Effector memory CD4-positive, alpha-beta T cell (primary cell): ENCODE data around the gene IGSF3.
"Not testable (repeated sequence)": the region's sequence is repeated elsewhere in the genome, so short reads cannot be mapped to it uniquely, and the experiment has no call there.

Source experiments
- DNase-seq, 3 donors: peaks; one replicate each; pipeline ENCODE4 v3.0.0-alpha.2; 2020
- H3K27ac ChIP-seq: 2 replicates; pipeline ENCODE4 v1.7.0; 2013; ENCODE audit warnings: mild to moderate bottlenecking, low read length, moderate library complexity; ENCODE audit not compliant: insufficient read depth, poor library complexity, severe bottlenecking
- H3K27me3 ChIP-seq: replicated peaks from 2 replicates; pipeline ENCODE4 v1.7.0; 2013; ENCODE audit warnings: mild to moderate bottlenecking, low read length; ENCODE audit not compliant: insufficient read depth, control insufficient read depth, poor library complexity, severe bottlenecking
- H3K36me3 ChIP-seq: 2 replicates; pipeline ENCODE4 v1.7.0; 2013; ENCODE audit warnings: mild to moderate bottlenecking, low read length, moderate library complexity; ENCODE audit not compliant: control insufficient read depth, insufficient read depth
- H3K4me1 ChIP-seq: 2 replicates; pipeline ENCODE4 v1.7.0; 2013; ENCODE audit warnings: low read length, mild to moderate bottlenecking; ENCODE audit not compliant: control insufficient read depth, insufficient read depth, poor library complexity, severe bottlenecking
- H3K4me3 ChIP-seq: 2 replicates; pipeline ENCODE4 v1.7.0; 2013; ENCODE audit warnings: low read length, low read depth, mild to moderate bottlenecking; ENCODE audit not compliant: insufficient read depth, poor library complexity, severe bottlenecking
- H3K9me3 ChIP-seq: 2 replicates; pipeline ENCODE4 v1.7.0; 2013; ENCODE audit warnings: mild to moderate bottlenecking, low read length, moderate library complexity; ENCODE audit not compliant: control insufficient read depth

Gene IGSF3

GRCh38 chr1:116595065-116595840 lies 72.3 kb downstream of the IGSF3 start:
- H3K9me3 ChIP-seq, H3K27ac ChIP-seq, H3K4me3 ChIP-seq, H3K4me1 ChIP-seq, H3K27me3 ChIP-seq, H3K36me3 ChIP-seq, DNase-seq: not testable (repeated sequence)

- not testable (repeated sequence) for H3K4me1 ChIP-seq, H3K27ac ChIP-seq, H3K36me3 ChIP-seq, H3K9me3 ChIP-seq, H3K27me3 ChIP-seq, H3K4me3 ChIP-seq, DNase-seq
Observed at GRCh38 chr1:116593977-116594376, 73.6 kb downstream of the IGSF3 start.

GRCh38 chr1:116593401-116593800 lies 74.1 kb downstream of the IGSF3 start:
- H3K27me3 ChIP-seq, H3K9me3 ChIP-seq, H3K27ac ChIP-seq, H3K4me3 ChIP-seq, DNase-seq, H3K36me3 ChIP-seq, H3K4me1 ChIP-seq: not testable (repeated sequence)

GRCh38 chr1:116591951-116592605 lies 75.5 kb downstream of the IGSF3 start:
- H3K36me3 ChIP-seq, DNase-seq, H3K27me3 ChIP-seq, H3K27ac ChIP-seq, H3K4me1 ChIP-seq, H3K4me3 ChIP-seq, H3K9me3 ChIP-seq: not testable (repeated sequence)

DNA sequence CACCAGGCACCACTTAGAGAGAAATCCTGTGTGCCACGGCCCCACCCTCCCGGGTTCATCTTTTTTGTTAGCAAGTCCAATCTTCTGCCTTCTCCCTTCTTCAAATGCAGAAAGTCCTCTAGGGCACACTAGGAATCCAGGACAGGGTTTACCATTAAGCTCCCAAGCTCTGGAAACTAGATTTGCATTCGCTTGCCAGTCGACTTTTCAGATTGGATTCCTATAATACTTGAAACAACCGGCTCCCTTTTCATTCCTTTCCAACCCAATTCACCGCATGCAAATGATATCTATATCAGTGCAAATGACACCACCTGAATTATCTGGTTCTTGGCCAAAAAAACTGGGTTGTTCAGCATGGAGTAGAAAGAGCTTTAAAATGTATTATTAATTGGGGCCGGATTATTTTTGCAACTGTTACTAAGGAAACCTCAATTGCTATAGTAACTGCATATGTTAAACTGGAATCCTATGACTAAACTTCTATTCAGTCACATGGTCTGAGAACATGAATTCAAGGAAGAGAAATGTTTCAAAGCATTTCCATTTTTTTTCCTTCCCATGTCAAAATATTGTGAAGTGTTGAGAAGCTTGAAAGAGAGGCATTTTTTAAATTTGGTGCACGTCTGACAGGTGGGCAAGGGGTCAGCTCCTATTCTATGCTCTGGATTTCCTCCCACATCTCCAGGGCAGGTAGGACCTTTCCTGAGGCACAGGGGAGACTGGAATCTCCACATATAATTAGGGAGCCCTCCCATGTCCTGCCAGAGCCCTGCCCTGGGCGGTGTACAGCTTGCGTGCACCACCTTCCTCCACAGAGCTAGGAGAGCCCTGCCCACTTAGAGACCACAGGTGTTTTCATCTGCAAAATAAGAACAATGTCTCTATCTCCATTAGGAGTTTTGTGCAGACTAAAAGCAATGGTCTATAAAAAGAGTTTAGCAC lies 76.3 kb downstream of the IGSF3 start:
- not testable (repeated sequence) for H3K36me3 ChIP-seq, H3K27ac ChIP-seq, H3K27me3 ChIP-seq, H3K4me3 ChIP-seq, DNase-seq, H3K9me3 ChIP-seq, H3K4me1 ChIP-seq

DNA sequence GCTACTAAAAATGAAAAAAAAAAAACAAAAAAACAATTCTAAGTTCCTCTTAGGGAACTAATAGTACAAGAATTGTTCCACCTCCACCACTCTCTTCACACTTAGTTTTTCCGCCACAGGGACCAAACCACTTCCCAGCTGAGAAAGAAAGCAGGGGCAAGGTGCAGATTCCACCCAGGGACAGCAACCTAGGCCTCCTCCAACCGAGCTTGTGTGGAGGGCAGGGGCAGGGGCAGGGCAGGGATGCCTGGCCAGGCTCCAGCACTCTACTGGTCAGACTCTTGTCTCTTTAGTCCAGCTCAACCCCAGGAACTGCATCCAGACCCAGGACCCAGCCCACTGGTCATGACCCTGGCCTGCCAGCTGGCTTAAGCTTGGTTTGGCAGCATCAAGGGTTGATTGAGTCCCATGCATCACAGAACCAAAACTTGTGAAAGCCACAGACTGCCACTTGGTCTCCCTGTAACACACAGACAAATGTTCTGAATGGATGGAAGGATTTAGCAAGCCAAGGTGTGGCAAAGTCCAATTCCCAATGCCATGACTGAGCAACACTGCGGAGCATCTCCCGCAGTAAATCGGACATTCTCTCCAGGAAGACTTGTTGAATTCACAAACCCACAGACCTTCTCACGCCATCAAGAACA lies 77.1 kb downstream of the IGSF3 start:
- H3K36me3 ChIP-seq, H3K9me3 ChIP-seq, H3K27me3 ChIP-seq, H3K4me3 ChIP-seq, H3K27ac ChIP-seq, DNase-seq, H3K4me1 ChIP-seq: not testable (repeated sequence)

GRCh38 chr1:116589101-116589735 lies 78.3 kb downstream of the IGSF3 start:
- H3K4me3 ChIP-seq, H3K9me3 ChIP-seq, H3K36me3 ChIP-seq, DNase-seq, H3K27me3 ChIP-seq, H3K4me1 ChIP-seq, H3K27ac ChIP-seq: not testable (repeated sequence)

- H3K4me3 ChIP-seq = no peak overlapping the region
- no peaks in the 10 kb centered on the region for H3K36me3 ChIP-seq
- no peak for DNase-seq
- no peaks in the 10 kb centered on the region for H3K9me3 ChIP-seq
- H3K4me1 ChIP-seq = no peaks in the 10 kb centered on the region
- H3K27ac ChIP-seq = no peak overlapping the region
- no peaks in the 10 kb centered on the region for H3K27me3 ChIP-seq
Observed at GRCh38 chr1:116587501-116588227, 79.9 kb downstream of the IGSF3 start.

GRCh38 chr1:116586741-116587143 lies 80.8 kb downstream of the IGSF3 start:
- H3K36me3 ChIP-seq = no peaks in the 10 kb centered on the region
- no peak overlapping the region for H3K27ac ChIP-seq
- H3K4me3 ChIP-seq = no peak overlapping the region
- no peaks in the 10 kb centered on the region for H3K9me3 ChIP-seq
- H3K27me3 ChIP-seq = no peaks in the 10 kb centered on the region
- H3K4me1 ChIP-seq = no peaks in the 10 kb centered on the region
- no peak for DNase-seq
